Natural killer cell (primary cell): ENCODE results near the gene SNX8. TPM values are rescaled to one million over a fixed set of nuclear protein-coding genes. Genes with fewer than 3 reads are reported as not detected.

ENCODE experiments used
- ATAC-seq, 3 donors: fragments of 150-1000 bp in 2 of 3; fragments of 200-7000 bp in 1 of 3; cut with Tn5 transposase; 1 replicate in 1 of 3; 2 replicates in 2 of 3; pipeline ENCODE4 v1.10.0; 2021; ENCODE audit warnings: mild to moderate bottlenecking in 2 of 3, moderate library complexity in 2 of 3
- DNase-seq, 2 donors: peaks; one replicate each; pipeline versions ENCODE4 v3.0.0 to v3.0.0-alpha.2; 2013 to 2021; ENCODE audit warnings: mixed read lengths in 1 of 2
- H3K27ac ChIP-seq: one replicate; pipeline ENCODE4 v1.5.1; 2013; ENCODE audit warnings: mild to moderate bottlenecking, low read length
- H3K27me3 ChIP-seq: one replicate; pipeline ENCODE4 v1.6.1; 2013; ENCODE audit warnings: low read length; ENCODE audit not compliant: control insufficient read depth, insufficient read depth
- H3K36me3 ChIP-seq: one replicate; pipeline ENCODE4 v1.6.1; 2013; ENCODE audit warnings: low read length; ENCODE audit not compliant: control insufficient read depth, insufficient read depth
- H3K4me1 ChIP-seq: one replicate; pipeline ENCODE4 v1.6.1; 2013; ENCODE audit warnings: low read length; ENCODE audit not compliant: control insufficient read depth, insufficient read depth
- H3K4me3 ChIP-seq: one replicate; pipeline ENCODE4 v1.5.1; 2013; ENCODE audit warnings: low read length
- H3K9me3 ChIP-seq: one replicate; pipeline ENCODE4 v1.6.1; 2013; ENCODE audit warnings: low read length; ENCODE audit not compliant: control insufficient read depth, insufficient read depth
- H3K27ac Mint-ChIP-seq, 2 donors: one replicate each; pipeline ENCODE4 v1.8.0; 2022; ENCODE audit warnings: mild to moderate bottlenecking in 2 of 2, mixed read lengths in 2 of 2, moderate library complexity in 1 of 2
- H3K27me3 Mint-ChIP-seq, 2 donors: one replicate each; pipeline ENCODE4 v1.8.0; 2022; ENCODE audit warnings: low read depth in 2 of 2, mixed read lengths in 2 of 2
- H3K36me3 Mint-ChIP-seq: one replicate; pipeline ENCODE4 v1.8.0; 2022; ENCODE audit warnings: mixed read lengths
- H3K4me1 Mint-ChIP-seq, 2 donors: one replicate each; pipeline ENCODE4 v1.8.0; 2022; ENCODE audit warnings: mixed read lengths in 2 of 2
- H3K4me3 Mint-ChIP-seq: one replicate; pipeline ENCODE4 v1.8.0; 2022; ENCODE audit warnings: mild to moderate bottlenecking, moderate library complexity, mixed read lengths
- H3K9me3 Mint-ChIP-seq, 2 donors: one replicate each; pipeline ENCODE4 v1.8.0; 2022; ENCODE audit warnings: mixed read lengths in 2 of 2
- CTCF ChIP-seq: fragments of 200-600 bp; IDR thresholded peaks from one replicate; pipeline ENCODE4 v1.8.0; 2022; ENCODE audit warnings: antibody characterized with exemption
- WGBS: methylation state at CpG from one replicate; pipeline ENCODE4 v1.1.7; 2013; ENCODE audit warnings: missing lambda C conversion rate; ENCODE audit not compliant: insufficient coverage; 5-methylcytosine and 5-hydroxymethylcytosine counted together
- intact Hi-C: fragments of 100-400 bp; cut with micrococcal nuclease; formaldehyde crosslinking; loops from one replicate; pipeline ENCODE4 v1.14.2; 2022
- total RNA-seq, 4 donors: library from RNA; stranded (reverse); fragments of 120-200 nt in 1 of 4; gene quantifications; one replicate each; pipeline versions ENCODE4 v1.2.3 to v1.2.4, GENCODE V29; 2013 to 2022

SNX8 gene
- total RNA-seq, 3 donors from 2014 or later (not counting 1 experiment from before 2014, with no cell fraction given) = 8.3 to 15.7 (median 12.6) TPM

DNA sequence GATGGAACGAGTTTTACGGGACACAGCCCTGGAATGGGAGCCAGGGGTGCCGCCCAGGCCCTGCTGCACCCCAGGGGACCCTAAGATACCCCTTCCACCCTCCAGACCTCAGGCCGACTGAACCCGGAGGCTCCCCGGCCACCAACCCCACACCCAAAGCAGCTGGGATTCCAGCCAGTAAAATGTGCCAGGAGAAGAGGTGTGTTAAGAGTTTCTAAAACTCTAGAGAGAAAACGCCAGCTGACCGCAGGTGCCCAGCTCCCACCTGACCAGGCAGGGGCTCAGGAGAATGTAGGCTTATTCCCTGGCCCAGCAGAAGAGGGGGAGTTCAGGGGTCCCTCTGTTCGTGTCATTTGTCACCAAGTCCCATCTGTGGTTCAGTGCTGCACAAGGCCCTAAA lies 54.8 kb downstream of the SNX8 start:
- intact Hi-C loops = no loop called here
- Mint-ChIP-seq H3K9me3 (no peaks in the 10 kb centered on the region), H3K27me3 (no peaks in the 10 kb centered on the region), H3K36me3 (no peaks in the 10 kb centered on the region), H3K4me3 (peak overlapping the region; percentile 18), H3K27ac (peak overlapping the region; percentile 40 to 57), H3K4me1 (peaks cover 12 to 28% of the 10 kb centered on the region in 2 donors)
- Histone ChIP-seq H3K27me3 (no peaks in the 10 kb centered on the region), H3K4me3 (no peak overlapping the region), H3K36me3 (peaks cover 3% of the 10 kb centered on the region), H3K4me1 (peaks cover 36% of the 10 kb centered on the region), H3K9me3 (no peaks in the 10 kb centered on the region), H3K27ac (no peak overlapping the region)
- no peak for DNase-seq
- no peak for TF ChIP-seq CTCF
- ATAC-seq = peak in 1 of 3 donors; percentile 3
- WGBS = 87% methylated on average over 6 of the region's 9 CpGs

GRCh38 chr7:2258661-2259365 lies 55.4 kb downstream of the SNX8 start:
- peak overlapping the region; percentile 18 for H3K4me3 Mint-ChIP-seq
- H3K27me3 Mint-ChIP-seq = no peaks in the 10 kb centered on the region
- peak overlapping the region; percentile 40 to 57 for H3K27ac Mint-ChIP-seq
- peaks cover 12 to 28% of the 10 kb centered on the region in 2 donors for H3K4me1 Mint-ChIP-seq
- Histone ChIP-seq H3K9me3 (no peaks in the 10 kb centered on the region), H3K4me1 (peaks cover 36% of the 10 kb centered on the region), H3K27me3 (no peaks in the 10 kb centered on the region), H3K4me3 (no peak overlapping the region), H3K36me3 (no peaks in the 10 kb centered on the region), H3K27ac (no peak overlapping the region)
- no peaks in the 10 kb centered on the region for H3K36me3 Mint-ChIP-seq
- intact Hi-C loops = no loop called here
- peak; percentile 35 to 53 for DNase-seq
- 65% methylated on average over 34 of the region's 34 CpGs for whole genome bisulfite sequencing
- peak; percentile 69 to 90 (median 87) for ATAC-seq
- H3K9me3 Mint-ChIP-seq = no peaks in the 10 kb centered on the region
- no peak for TF ChIP-seq CTCF

GRCh38 chr7:2257651-2258050 lies 56.6 kb downstream of the SNX8 start:
- no peak overlapping the region for H3K4me3 ChIP-seq
- H3K27ac ChIP-seq = no peak overlapping the region
- no peaks in the 10 kb centered on the region for H3K9me3 ChIP-seq
- no peak overlapping the region for H3K27ac Mint-ChIP-seq
- H3K4me3 Mint-ChIP-seq = no peak overlapping the region
- 94% methylated on average over 17 of the region's 17 CpGs for WGBS
- ATAC-seq = no peak
- H3K36me3 ChIP-seq = no peaks in the 10 kb centered on the region
- TF ChIP-seq CTCF = no peak
- DNase-seq = no peak
- no peaks in the 10 kb centered on the region for H3K27me3 Mint-ChIP-seq
- H3K36me3 Mint-ChIP-seq = no peaks in the 10 kb centered on the region
- peaks cover 12 to 33% of the 10 kb centered on the region in 2 donors for H3K4me1 Mint-ChIP-seq
- peaks cover 44% of the 10 kb centered on the region for H3K4me1 ChIP-seq
- intact Hi-C loops = no loop called here
- no peaks in the 10 kb centered on the region for H3K27me3 ChIP-seq
- no peaks in the 10 kb centered on the region for H3K9me3 Mint-ChIP-seq
